GM12801 (cell line): ENCODE measurements around the gene KCNIP4.

ENCODE experiments used
- TF ChIP-seq, protein P1 (sequence below): IDR thresholded peaks from one replicate; pipeline ENCODE4 v1.5.1; 2011; ENCODE audit warnings: control low read depth; ENCODE audit not compliant: insufficient read length; ENCODE audit errors: extremely low read depth

Gene KCNIP4

DNA sequence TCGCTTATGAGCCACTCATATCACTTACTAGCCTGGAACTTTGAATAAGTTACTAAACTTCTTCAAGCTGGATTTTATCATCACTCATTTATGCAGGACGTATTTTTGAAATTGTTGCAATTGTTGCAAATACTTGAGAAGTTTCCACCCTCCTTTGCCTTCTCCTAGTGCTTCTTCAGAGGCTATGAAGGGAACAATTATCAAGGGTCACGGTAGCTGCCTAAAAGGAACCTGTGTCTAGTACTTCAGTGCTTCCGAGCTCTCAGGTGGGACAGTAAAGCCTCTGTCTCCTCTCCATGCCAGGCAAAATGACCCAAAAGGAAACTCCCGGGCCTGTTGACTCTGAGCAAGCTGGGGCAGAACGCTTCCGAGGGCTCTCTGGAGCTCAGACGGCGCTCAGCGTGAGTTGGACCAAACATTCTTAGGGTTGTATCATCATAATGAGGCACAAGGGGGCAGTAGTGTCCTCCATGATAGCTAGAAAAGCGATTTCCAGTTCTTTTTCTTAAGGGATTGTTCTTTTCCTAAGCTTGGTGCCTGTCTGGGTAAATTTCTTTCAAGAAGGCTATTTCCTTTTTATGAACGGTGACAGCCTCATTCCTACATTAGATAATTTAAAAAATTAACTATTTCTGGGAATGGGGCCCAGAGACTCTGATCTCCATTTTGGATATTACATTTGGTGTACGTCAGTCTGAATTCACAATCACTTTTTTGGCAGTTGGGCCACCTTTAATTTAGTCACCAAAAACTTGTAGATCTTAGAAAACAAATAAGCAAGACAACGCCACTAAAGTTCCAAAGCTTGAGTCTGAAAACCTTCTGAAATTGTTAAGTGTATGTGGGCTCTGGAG lies 1175.2 kb downstream of the KCNIP4 start:
- TF ChIP-seq, protein P1, sequence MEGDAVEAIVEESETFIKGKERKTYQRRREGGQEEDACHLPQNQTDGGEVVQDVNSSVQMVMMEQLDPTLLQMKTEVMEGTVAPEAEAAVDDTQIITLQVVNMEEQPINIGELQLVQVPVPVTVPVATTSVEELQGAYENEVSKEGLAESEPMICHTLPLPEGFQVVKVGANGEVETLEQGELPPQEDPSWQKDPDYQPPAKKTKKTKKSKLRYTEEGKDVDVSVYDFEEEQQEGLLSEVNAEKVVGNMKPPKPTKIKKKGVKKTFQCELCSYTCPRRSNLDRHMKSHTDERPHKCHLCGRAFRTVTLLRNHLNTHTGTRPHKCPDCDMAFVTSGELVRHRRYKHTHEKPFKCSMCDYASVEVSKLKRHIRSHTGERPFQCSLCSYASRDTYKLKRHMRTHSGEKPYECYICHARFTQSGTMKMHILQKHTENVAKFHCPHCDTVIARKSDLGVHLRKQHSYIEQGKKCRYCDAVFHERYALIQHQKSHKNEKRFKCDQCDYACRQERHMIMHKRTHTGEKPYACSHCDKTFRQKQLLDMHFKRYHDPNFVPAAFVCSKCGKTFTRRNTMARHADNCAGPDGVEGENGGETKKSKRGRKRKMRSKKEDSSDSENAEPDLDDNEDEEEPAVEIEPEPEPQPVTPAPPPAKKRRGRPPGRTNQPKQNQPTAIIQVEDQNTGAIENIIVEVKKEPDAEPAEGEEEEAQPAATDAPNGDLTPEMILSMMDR = no peak

DNA sequence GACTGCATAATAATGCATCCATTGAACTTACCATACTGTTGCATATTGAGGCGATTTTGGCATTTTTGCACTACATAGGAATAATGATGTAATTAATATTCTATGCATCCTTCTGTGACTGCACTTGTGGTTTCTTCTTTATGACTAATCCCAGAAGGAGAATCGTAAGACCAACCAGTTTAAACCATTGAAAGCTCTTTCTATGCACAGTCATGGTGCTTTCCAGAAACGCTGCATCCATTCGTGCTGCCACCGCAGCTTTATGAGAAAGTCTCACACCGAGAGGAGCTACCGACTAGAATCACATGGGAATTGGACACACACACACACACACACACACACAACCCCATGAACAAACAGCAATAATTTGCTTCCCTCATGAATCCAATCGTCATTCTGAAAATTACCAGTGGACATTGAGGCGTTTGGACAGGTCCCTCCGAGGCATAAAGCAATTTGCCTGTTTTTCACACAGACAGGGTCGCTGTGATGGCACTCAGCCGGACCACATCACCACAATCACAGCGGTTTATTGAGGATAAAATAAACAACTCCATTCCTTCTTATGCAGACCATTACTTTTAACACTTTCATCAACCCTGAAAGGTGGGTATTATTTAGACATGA lies 1184.1 kb downstream of the KCNIP4 start:
- TF ChIP-seq, protein P1 = no peak

DNA sequence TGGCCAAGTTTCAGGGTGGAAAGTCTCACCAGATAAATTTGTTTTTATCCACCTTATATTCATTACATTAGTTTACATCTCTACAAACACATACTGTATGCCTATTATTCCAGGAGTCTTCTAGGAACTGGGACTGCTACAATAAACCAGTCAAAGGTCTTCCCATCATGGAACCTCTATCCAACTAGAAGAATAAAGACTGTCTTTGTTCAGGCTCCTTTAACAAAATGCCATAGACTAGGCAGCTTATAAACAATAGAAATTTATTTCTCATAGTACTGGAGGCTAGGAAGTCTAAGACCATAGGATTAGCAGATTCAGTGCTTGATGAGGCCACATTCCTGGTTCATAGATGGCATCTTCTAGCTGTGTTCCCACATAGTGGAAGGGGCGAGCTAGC lies 1186.7 kb downstream of the KCNIP4 start:
- TF ChIP-seq, protein P1 = no peak

DNA sequence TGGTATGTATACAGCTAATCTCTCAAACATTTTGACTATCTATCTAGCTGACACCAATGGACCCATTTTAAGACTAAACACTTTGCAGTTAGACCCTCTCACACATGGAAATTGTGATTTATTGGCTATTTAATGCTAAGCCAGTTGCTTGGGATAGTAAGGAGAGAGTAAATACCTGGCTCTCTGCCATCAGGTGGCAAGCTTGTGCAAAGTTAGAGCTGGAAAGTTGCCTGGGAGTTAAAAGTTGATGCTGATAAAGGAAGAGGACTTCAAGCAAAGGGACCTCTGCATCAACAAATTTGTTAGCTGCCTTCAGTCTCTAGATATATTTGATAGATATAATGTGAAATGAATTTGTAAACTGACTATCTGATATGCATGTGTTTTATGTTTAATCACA lies 1187.2 kb downstream of the KCNIP4 start:
- TF ChIP-seq, protein P1 = no peak

DNA sequence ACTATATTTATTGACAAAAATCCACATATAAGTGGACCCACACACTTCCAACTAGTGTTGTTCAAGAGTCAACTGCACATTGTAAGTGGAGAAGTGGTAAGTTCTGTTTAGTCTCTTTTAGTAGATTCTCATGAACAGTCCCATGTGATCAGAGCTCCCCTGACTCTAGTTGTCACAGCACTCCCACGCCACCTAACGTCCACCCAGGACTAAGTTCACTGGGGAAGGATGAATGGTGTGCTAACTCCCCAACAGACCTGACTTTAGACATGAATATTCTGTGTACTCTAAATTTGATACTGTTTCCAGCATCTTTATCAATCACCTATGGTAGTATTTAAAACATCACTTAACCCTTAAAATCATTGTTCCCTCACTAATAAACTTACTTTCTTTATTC lies 1188.5 kb downstream of the KCNIP4 start:
- TF ChIP-seq, protein P1 = no peak

DNA sequence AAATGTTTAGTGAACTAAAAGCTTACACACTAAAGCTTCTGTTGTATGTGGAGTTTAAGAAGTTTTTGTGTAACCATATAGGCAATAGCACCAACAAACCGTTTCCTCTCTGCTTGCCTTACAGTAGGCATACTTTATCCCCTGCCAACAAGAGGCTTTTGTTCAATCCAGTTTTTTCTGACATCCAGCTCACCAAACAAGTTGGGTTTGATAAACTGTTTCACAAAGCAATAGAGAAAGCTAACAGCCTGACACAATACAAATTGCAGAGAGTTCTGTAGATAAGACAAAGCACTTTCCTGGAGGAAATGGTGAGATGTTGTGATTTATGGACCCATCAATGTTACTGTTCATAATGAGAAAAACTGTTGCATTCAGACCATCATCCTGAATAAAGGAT lies 1194.5 kb downstream of the KCNIP4 start:
- TF ChIP-seq, protein P1 = no peak

DNA sequence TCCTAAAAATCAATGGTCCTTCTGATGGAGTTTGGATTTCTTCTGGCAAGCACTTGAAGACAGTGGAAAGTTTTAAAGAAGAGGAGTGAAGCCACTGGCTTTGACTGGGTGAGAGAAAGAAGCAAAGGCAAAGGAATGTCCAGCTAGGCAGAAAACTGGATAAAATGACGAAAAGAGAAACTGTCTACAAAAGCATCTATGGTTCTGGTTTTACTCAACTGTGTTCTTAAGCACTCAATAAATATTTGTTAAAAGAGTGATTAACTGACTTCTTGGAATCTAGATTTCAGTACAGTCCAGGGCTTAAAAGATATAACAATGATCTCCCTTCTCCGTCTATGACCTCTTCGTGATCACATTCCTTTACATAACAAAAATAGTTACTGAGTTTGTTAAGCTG lies 1195.9 kb downstream of the KCNIP4 start:
- TF ChIP-seq, protein P1 = no peak
